OCI-LY3 (cell line): ENCODE results near the gene NUDT12.

Experiments
- H2AFZ ChIP-seq: fragments of 200-600, 300-600 bp; shearing (Covaris generic); 2 replicates; pipeline ENCODE4 v1.6.0; 2014; ENCODE audit warnings: antibody characterized with exemption, low read depth, low read length
- H3K27ac ChIP-seq: fragments of 200-600, 300-600 bp; sonication (generic); 2 replicates; pipeline ENCODE4 v1.5.1; 2014; ENCODE audit warnings: mild to moderate bottlenecking, low read length, moderate library complexity, mixed read lengths
- H3K27me3 ChIP-seq: fragments of 200-600, 300-600 bp; sonication (generic); 2 replicates; pipeline ENCODE4 v1.6.1; 2014; ENCODE audit warnings: low read depth, low read length, mixed read lengths
- H3K36me3 ChIP-seq: fragments of 200-600, 300-600 bp; sonication (generic); replicated peaks from 2 replicates; pipeline ENCODE3; 2014; ENCODE audit warnings: low read depth, low read length, mixed read lengths
- H3K4me1 ChIP-seq: fragments of 300-600, 200-600 bp; sonication (generic); 2 replicates; pipeline ENCODE4 v1.6.1; 2014; ENCODE audit warnings: low read length, mixed read lengths
- H3K4me2 ChIP-seq: fragments of 200-600, 300-600 bp; sonication (generic); 2 replicates; pipeline ENCODE4 v1.6.1; 2014; ENCODE audit warnings: low read length, mixed read lengths
- H3K4me3 ChIP-seq: fragments of 300-600, 200-600 bp; sonication (generic); 2 replicates; pipeline ENCODE4 v1.5.1; 2014; ENCODE audit warnings: antibody characterized with exemption, mild to moderate bottlenecking, low read length, moderate library complexity
- H3K79me2 ChIP-seq: fragments of 300-600, 200-600 bp; shearing (Covaris generic); 2 replicates; pipeline ENCODE4 v1.6.1; 2014; ENCODE audit warnings: mild to moderate bottlenecking, low read length, mixed read lengths
- H3K9ac ChIP-seq: fragments of 300-600, 200-600 bp; shearing (Covaris generic); 2 replicates; pipeline ENCODE4 v1.6.0; 2014; ENCODE audit warnings: mild to moderate bottlenecking, low read length, moderate library complexity
- H3K9me3 ChIP-seq: fragments of 200-600, 300-600 bp; shearing (Covaris generic); 2 replicates; pipeline ENCODE4 v1.6.1; 2014; ENCODE audit warnings: low read length, mixed read lengths; ENCODE audit not compliant: insufficient read depth
- H4K20me1 ChIP-seq: fragments of 200-600, 300-600 bp; sonication (generic); 2 replicates; pipeline ENCODE4 v1.6.1; 2016; ENCODE audit warnings: low read length, mixed read lengths; ENCODE audit not compliant: insufficient read depth
- EZH2phosphoT487 ChIP-seq: fragments of 200-600 bp; shearing (Covaris generic); IDR thresholded peaks from 2 replicates; pipeline ENCODE4 v1.6.1; 2018; ENCODE audit warnings: antibody characterized with exemption, mixed run types, low read depth
- TF ChIP-seq, protein P1 (sequence below): fragments of 200-600, 300-600 bp; sonication (generic); IDR thresholded peaks from 2 replicates; pipeline ENCODE4 v1.5.1; 2014; ENCODE audit warnings: antibody characterized with exemption, low read length, low read depth

The NUDT12 gene

DNA sequence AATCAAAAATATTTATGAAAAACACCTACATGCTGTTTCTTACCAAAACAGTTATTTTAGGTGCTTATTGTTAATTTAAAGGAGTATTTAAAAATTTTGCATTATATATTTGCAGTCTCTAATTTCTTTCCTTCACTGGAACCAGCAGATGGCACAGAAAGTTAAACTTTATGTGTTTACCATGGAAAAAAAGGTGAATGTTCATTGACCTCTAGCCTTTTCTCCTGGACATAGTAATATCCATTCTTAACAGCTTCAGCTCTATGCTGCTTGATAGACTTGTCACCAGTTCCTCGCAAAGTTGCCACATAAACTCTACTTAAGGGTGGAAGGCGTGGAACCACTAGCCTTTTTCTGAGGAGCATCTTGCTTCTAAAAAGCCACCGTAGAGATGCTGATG, 38.7 kb upstream of the NUDT12 start:
- Histone ChIP-seq H3K27ac (no peak overlapping the region), H3K4me1 (no peaks in the 10 kb centered on the region), H3K9ac (no peak overlapping the region), H2AFZ (no peak overlapping the region), H3K9me3 (no peaks in the 10 kb centered on the region), H3K4me3 (no peak overlapping the region), H3K36me3 (no peaks in the 10 kb centered on the region), H4K20me1 (no peaks in the 10 kb centered on the region), H3K4me2 (no peak overlapping the region), H3K79me2 (no peaks in the 10 kb centered on the region), H3K27me3 (no peaks in the 10 kb centered on the region)
- TF ChIP-seq EZH2phosphoT487: no peak
- TF ChIP-seq, protein P1, sequence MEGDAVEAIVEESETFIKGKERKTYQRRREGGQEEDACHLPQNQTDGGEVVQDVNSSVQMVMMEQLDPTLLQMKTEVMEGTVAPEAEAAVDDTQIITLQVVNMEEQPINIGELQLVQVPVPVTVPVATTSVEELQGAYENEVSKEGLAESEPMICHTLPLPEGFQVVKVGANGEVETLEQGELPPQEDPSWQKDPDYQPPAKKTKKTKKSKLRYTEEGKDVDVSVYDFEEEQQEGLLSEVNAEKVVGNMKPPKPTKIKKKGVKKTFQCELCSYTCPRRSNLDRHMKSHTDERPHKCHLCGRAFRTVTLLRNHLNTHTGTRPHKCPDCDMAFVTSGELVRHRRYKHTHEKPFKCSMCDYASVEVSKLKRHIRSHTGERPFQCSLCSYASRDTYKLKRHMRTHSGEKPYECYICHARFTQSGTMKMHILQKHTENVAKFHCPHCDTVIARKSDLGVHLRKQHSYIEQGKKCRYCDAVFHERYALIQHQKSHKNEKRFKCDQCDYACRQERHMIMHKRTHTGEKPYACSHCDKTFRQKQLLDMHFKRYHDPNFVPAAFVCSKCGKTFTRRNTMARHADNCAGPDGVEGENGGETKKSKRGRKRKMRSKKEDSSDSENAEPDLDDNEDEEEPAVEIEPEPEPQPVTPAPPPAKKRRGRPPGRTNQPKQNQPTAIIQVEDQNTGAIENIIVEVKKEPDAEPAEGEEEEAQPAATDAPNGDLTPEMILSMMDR: no peak

DNA sequence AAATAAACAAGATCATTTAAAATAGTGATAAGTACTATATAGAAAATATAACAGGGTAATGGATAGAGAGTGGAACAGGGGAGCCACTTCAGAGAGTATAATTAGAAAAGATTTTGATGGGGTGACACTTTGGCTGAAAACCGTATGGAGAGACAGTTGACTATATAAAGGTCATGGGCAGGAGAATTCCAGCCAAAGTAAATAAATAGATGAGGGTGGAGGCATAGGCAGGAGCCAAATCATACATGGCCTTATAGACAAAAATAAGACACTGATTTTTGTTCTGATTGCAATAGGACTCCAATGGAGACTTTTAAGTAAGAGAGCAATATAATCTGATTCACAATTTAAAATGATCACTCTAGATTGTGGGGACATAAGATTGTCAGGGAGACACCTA, 37.5 kb upstream of the NUDT12 start:
- Histone ChIP-seq H3K4me3 (no peak overlapping the region), H3K36me3 (no peaks in the 10 kb centered on the region), H3K9me3 (no peaks in the 10 kb centered on the region)

DNA sequence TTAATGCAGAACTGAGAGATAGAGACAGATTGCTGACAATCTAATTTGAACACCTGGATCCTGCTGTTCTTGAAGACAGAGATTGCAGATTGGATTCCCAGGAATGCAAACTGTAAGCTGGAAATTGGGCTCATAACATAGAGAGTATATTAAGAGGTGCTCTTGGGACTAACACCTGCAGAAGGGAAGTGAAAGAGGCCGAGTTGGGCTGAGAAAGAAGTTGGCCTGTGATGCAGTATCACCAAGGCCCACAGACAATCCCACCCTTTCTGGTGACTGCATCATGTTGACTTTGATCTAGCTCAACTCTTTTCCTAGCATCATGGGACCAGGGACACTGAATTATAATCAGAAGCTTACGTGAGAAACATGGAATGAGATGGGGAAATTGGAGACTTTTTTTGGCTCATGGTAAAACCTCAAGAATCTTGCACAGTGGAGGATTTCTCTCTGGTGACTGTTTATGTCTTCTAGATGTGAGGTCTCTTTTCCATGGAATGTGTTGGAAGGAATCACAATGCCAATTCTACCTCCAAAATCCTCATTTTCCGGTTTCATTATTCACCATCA, 36.5 kb upstream of the NUDT12 start:
- no peaks in the 10 kb centered on the region for H3K79me2 ChIP-seq
- no peak overlapping the region for H2AFZ ChIP-seq
- no peaks in the 10 kb centered on the region for H3K4me1 ChIP-seq
- TF ChIP-seq EZH2phosphoT487: no peak
- TF ChIP-seq, protein P1: no peak
- no peak overlapping the region for H3K27ac ChIP-seq
- no peak overlapping the region for H3K4me3 ChIP-seq
- H3K9ac ChIP-seq: no peak overlapping the region
- H3K9me3 ChIP-seq: no peaks in the 10 kb centered on the region
- no peaks in the 10 kb centered on the region for H3K36me3 ChIP-seq
- no peaks in the 10 kb centered on the region for H3K27me3 ChIP-seq
- no peaks in the 10 kb centered on the region for H4K20me1 ChIP-seq
- H3K4me2 ChIP-seq: no peak overlapping the region

More for the DNA sequence above, 37.5 kb upstream of the NUDT12 start:
- Histone ChIP-seq H3K27ac (no peak overlapping the region), H3K9ac (no peak overlapping the region), H2AFZ (no peak overlapping the region), H3K27me3 (no peaks in the 10 kb centered on the region), H3K79me2 (no peaks in the 10 kb centered on the region), H3K4me2 (no peak overlapping the region), H3K4me1 (no peaks in the 10 kb centered on the region), H4K20me1 (no peaks in the 10 kb centered on the region)
- TF ChIP-seq EZH2phosphoT487: no peak
- TF ChIP-seq, protein P1: no peak

DNA sequence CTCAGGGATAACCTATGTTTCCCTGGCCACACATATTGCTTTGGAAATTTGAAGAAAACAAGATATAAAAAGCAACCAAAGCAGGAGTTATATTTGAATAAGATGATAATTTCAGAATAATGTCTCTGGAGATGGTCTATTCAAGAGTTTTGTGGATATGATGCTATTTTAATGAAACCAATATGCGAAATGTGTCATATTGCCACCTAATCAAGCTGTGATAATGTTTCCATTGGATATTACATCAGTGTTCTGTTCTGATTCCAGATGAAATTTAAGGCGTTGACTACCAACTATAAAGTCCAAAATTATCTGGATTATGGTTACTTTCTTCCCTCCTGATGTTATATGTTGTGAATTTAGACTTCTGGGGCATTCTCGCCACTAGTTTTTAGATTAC, 27.6 kb upstream of the NUDT12 start:
- Histone ChIP-seq H3K27ac (no peak overlapping the region), H3K4me1 (no peaks in the 10 kb centered on the region), H3K9ac (no peak overlapping the region), H2AFZ (no peak overlapping the region), H3K9me3 (no peaks in the 10 kb centered on the region), H3K4me3 (no peak overlapping the region), H3K27me3 (no peaks in the 10 kb centered on the region), H3K4me2 (no peak overlapping the region), H3K79me2 (no peaks in the 10 kb centered on the region), H4K20me1 (no peaks in the 10 kb centered on the region), H3K36me3 (no peaks in the 10 kb centered on the region)
- TF ChIP-seq EZH2phosphoT487: no peak
- TF ChIP-seq, protein P1: no peak
